A549 (cell line): ENCODE data around the gene IFITM10. TPM values are rescaled to one million over a fixed set of nuclear protein-coding genes. Genes with fewer than 3 reads are reported as not detected.

Experiments used
- ATAC-seq, 2 experiments: fragments of 200-7000 bp in 1 of 2; fragments of >200 bp in 1 of 2; cut with Nextera tagmentation in 1 of 2; cut with Tn5 transposase in 1 of 2; 3 replicates each; pipeline versions ENCODE4 v1.8.0 to v1.9.1; 2018 to 2020; ENCODE audit warnings: mild to moderate bottlenecking in 1 of 2, moderate library complexity in 1 of 2
- CTCF ChIA-PET: fragments of 300-600 bp; sonication (Branson Sonifier 250); formaldehyde crosslinking; extraction: SDS; loops from one replicate; lab custom pipeline; 2021; ENCODE audit warnings: antibody characterized with exemption, inconsistent platforms; lab: Yijun Ruan, JAX
- POLR2A ChIA-PET: fragments of 350-600 bp; formaldehyde crosslinking; extraction: SDS; loops from one replicate; lab custom pipeline; 2021; ENCODE audit warnings: antibody characterized with exemption, inconsistent platforms; lab: Yijun Ruan, JAX
- DNase-seq, 2 experiments: peaks; one replicate each; pipeline versions ENCODE4 v3.0.0 to v3.0.0-alpha.2; 2011 to 2016; ENCODE audit warnings: low read depth in 1 of 2, low spot score in 1 of 2
- FAIRE-seq: peaks from 2 replicates; lab custom pipeline; 2011; peaks lifted over from hg19 to GRCh38; lab: Jason Lieb, UNC
- H3K27ac ChIP-seq, 2 experiments: fragments of >200 bp; sonication (Bioruptor Twin); formaldehyde crosslinking; 3 replicates each; pipeline ENCODE4 v1.5.1; 2016 to 2017
- H3K4me1 ChIP-seq: fragments of >200 bp; sonication (Bioruptor Twin); formaldehyde crosslinking; 3 replicates; pipeline ENCODE4 v1.6.1; 2016
- H3K4me2 ChIP-seq: fragments of >200 bp; sonication (Bioruptor Twin); formaldehyde crosslinking; 3 replicates; pipeline ENCODE4 v1.6.1; 2016
- H3K4me3 ChIP-seq: fragments of >200 bp; sonication (Bioruptor Twin); formaldehyde crosslinking; 3 replicates; pipeline ENCODE4 v1.5.1; 2016
- H3K9me3 ChIP-seq: fragments of >200 bp; sonication (Bioruptor Twin); formaldehyde crosslinking; 3 replicates; pipeline ENCODE4 v1.6.1; 2016
- BHLHE40 ChIP-seq: IDR thresholded peaks from 2 replicates; pipeline ENCODE4 v1.6.1; 2012; ENCODE audit warnings: low read depth, low read length, inconsistent platforms
- CBX8 ChIP-seq: fragments of 200-600 bp; sonication (generic); IDR thresholded peaks from 2 replicates; pipeline ENCODE4 v1.6.1; 2016
- CTCF ChIP-seq: fragments of >200 bp; sonication (Bioruptor Twin); formaldehyde crosslinking; IDR thresholded peaks from 3 replicates; pipeline ENCODE4 v1.5.1; 2016
- E2F6 ChIP-seq: IDR thresholded peaks from 2 replicates; pipeline ENCODE4 v1.6.1; 2012; ENCODE audit warnings: low read depth, borderline replicate concordance
- EHMT2 ChIP-seq: fragments of 200-600 bp; sonication (generic); IDR thresholded peaks from 2 replicates; pipeline ENCODE4 v1.6.1; 2016; ENCODE audit warnings: antibody characterized with exemption, low read depth, mild to moderate bottlenecking, moderate library complexity
- ELK1 ChIP-seq: fragments of 150-350 bp; IDR thresholded peaks from 2 replicates; pipeline ENCODE4 v1.6.1; 2014; ENCODE audit warnings: low read depth, mild to moderate bottlenecking, low read length
- FOSB ChIP-seq: fragments of 250-450 bp; sonication (Bioruptor Pico); IDR thresholded peaks from 2 replicates; pipeline ENCODE4 v1.5.0; 2020; ENCODE audit warnings: mild to moderate bottlenecking, moderate library complexity
- HOXB5 ChIP-seq: fragments of 250-450 bp; sonication (Bioruptor Pico); IDR thresholded peaks from 2 replicates; pipeline ENCODE4 v1.5.0; 2020; ENCODE audit warnings: mild to moderate bottlenecking, moderate library complexity
- JUN ChIP-seq, 2 experiments: fragments of >200 bp; sonication (Bioruptor Twin); formaldehyde crosslinking; IDR thresholded peaks; 2 replicates in 1 of 2; 3 replicates in 1 of 2; pipeline ENCODE4 v1.6.1; 2016 to 2017
- KDM5A ChIP-seq: fragments of 200-600 bp; sonication (generic); IDR thresholded peaks from 2 replicates; pipeline ENCODE4 v1.6.1; 2016; ENCODE audit warnings: antibody characterized with exemption, mild to moderate bottlenecking
- MYC ChIP-seq: IDR thresholded peaks from 2 replicates; pipeline ENCODE4 v1.6.1; 2012; ENCODE audit warnings: mild to moderate bottlenecking, inconsistent platforms, low read length, improper control_type of control experiment, borderline replicate concordance
- NFE2L2 ChIP-seq: fragments of 150-350 bp; conservative IDR thresholded peaks from 2 replicates; pipeline ENCODE4 v1.6.1; 2014; ENCODE audit warnings: low read length
- NPAS2 ChIP-seq: fragments of 250-450 bp; sonication (Bioruptor Pico); IDR thresholded peaks from 2 replicates; pipeline ENCODE4 v1.8.0; 2022; ENCODE audit warnings: mild to moderate bottlenecking, moderate library complexity, borderline replicate concordance
- NR3C1 ChIP-seq: fragments of >200 bp; sonication (Bioruptor Twin); formaldehyde crosslinking; IDR thresholded peaks from 3 replicates; pipeline ENCODE4 v1.6.1; 2017
- PHF8 ChIP-seq: fragments of 200-600 bp; sonication (generic); IDR thresholded peaks from 2 replicates; pipeline ENCODE4 v1.6.1; 2016; ENCODE audit warnings: low read depth, mild to moderate bottlenecking, antibody characterized with exemption, moderate library complexity, borderline replicate concordance
- POLR2A ChIP-seq: IDR thresholded peaks from 2 replicates; pipeline ENCODE4 v1.6.1; 2012; ENCODE audit warnings: mild to moderate bottlenecking, low read length
- RARB ChIP-seq: fragments of 250-450 bp; sonication (Bioruptor Pico); IDR thresholded peaks from 2 replicates; pipeline ENCODE4 v1.8.0; 2021; ENCODE audit warnings: mild to moderate bottlenecking, moderate library complexity
- RCOR1 ChIP-seq: fragments of 150-350 bp; IDR thresholded peaks from 2 replicates; pipeline ENCODE4 v1.6.1; 2014; ENCODE audit warnings: antibody characterized with exemption, low read length, low read depth
- TP53 ChIP-seq: fragments of 250-450 bp; sonication (Bioruptor Pico); IDR thresholded peaks from 2 replicates; pipeline ENCODE4 v1.5.0; 2021; ENCODE audit warnings: mild to moderate bottlenecking, moderate library complexity
- USF2 ChIP-seq: fragments of 450-650 bp; IDR thresholded peaks from 2 replicates; pipeline ENCODE4 v1.6.1; 2014; ENCODE audit warnings: antibody characterized with exemption
- ZNF302 ChIP-seq: fragments of 250-450 bp; sonication (Bioruptor Pico); IDR thresholded peaks from 2 replicates; pipeline ENCODE4 v1.9.0; 2021; ENCODE audit warnings: inconsistent platforms, mild to moderate bottlenecking, moderate library complexity
- WGBS: methylation state at CpG from one replicate; pipeline ENCODE4 v1.1.6; 2017; ENCODE audit errors: missing lambda C conversion rate; 5-methylcytosine and 5-hydroxymethylcytosine counted together
- polyA plus RNA-seq, 4 experiments: library from polyadenylated mRNA; depleted of rRNA in 3 of 4; stranded (reverse); fragments of >200 nt; fragmentation: RNase III in 1 of 4; extraction: RNeasy Plus Mini Kit Qiagen cat#74134 plus additional on column Dnase treatment in 1 of 4; gene quantifications; 2 replicates in 3 of 4; 3 replicates in 1 of 4; pipeline ENCODE4 v1.2.3, GENCODE V29; 2011 to 2017

Gene IFITM10
- polyA plus RNA-seq, 2 of the 4 experiments (the other 2 are of a cell fraction), result 0.28 to 0.67 TPM

- Histone ChIP-seq H3K4me1 (peaks cover 3% of the 10 kb centered on the region; the same call in 1 of the 3 replicates), H3K27ac (no peak overlapping the region), H3K4me2 (no peak overlapping the region), H3K4me3 (no peak overlapping the region), H3K9me3 (no peaks in the 10 kb centered on the region)
- no peak for TF ChIP-seq ZNF302 (CRISPR knock-in tag)
- no peak for TF ChIP-seq POLR2A
- POLR2A ChIA-PET, result no interaction called here
- WGBS, result 39% methylated on average over 10 of the region's 10 CpGs
- CTCF ChIA-PET, result interaction anchor here (1.3 to 10.5 kb wide), 4 partner anchors 9 to 247 kb away, joined by 5 to 97 read pairs (median 85); partner anchors contain the start of gene SYT8
- ATAC-seq (no peak), FAIRE-seq (no peak), DNase-seq (no peak)
Measured at GRCh38 chr11:1702506-1702905, 47.9 kb downstream of the IFITM10 start.

GRCh38 chr11:1701091-1701807, 49.1 kb downstream of the IFITM10 start:
- Histone ChIP-seq H3K27ac (no peak overlapping the region), H3K4me2 (no peak overlapping the region), H3K9me3 (no peaks in the 10 kb centered on the region), H3K4me3 (no peak overlapping the region), H3K4me1 (peaks cover under 1% of the 10 kb centered on the region; the same call in 1 of the 3 replicates)
- no peak for ATAC-seq
- no peak for FAIRE-seq
- CTCF ChIA-PET, result interaction anchor here (0.9 to 10.5 kb wide), 14 partner anchors 8 to 450 kb away, joined by 3 to 97 read pairs (median 6); partner anchors contain the start of gene SYT8
- WGBS, result 49% methylated on average over 10 of the region's 10 CpGs
- POLR2A ChIA-PET, result no interaction called here
- no peak for DNase-seq
- no peak for TF ChIP-seq ZNF302 (CRISPR knock-in tag)
- no peak for TF ChIP-seq PHF8
- TF ChIP-seq USF2, result no peak
- TF ChIP-seq E2F6, result no peak
- TF ChIP-seq TP53 (CRISPR knock-in tag), result no peak
- TF ChIP-seq FOSB (CRISPR knock-in tag), result no peak
- no peak for TF ChIP-seq BHLHE40
- no peak for TF ChIP-seq EHMT2
- no peak for TF ChIP-seq NR3C1
- TF ChIP-seq ELK1, result no peak
- TF ChIP-seq MYC, result no peak
- no peak for TF ChIP-seq RCOR1
- no peak for TF ChIP-seq RARB
- no peak for TF ChIP-seq JUN (IDR thresholded peaks at IDR 0.05)
- no peak for TF ChIP-seq CBX8
- no peak for TF ChIP-seq KDM5A
- TF ChIP-seq NFE2L2, result no peak
- no peak for TF ChIP-seq NPAS2 (CRISPR knock-in tag)
- TF ChIP-seq HOXB5 (CRISPR knock-in tag), result no peak
- TF ChIP-seq CTCF, result no peak
